Osteoblast (primary cell): ENCODE results near the gene PTBP3. TPM values are rescaled to one million over a fixed set of nuclear protein-coding genes. Genes with fewer than 3 reads are reported as not detected.

Experiments
- DNase-seq: peaks from one replicate; pipeline ENCODE4 v3.0.0; 2011; ENCODE audit warnings: low spot score, mixed read lengths; ENCODE audit not compliant: insufficient read length; ENCODE audit errors: missing footprints
- H2AFZ ChIP-seq: 2 replicates; pipeline ENCODE4 v1.6.0; 2011; ENCODE audit warnings: mild to moderate bottlenecking, low read length
- H3K27ac ChIP-seq: 2 replicates; pipeline ENCODE4 v1.5.1; 2011; ENCODE audit warnings: mild to moderate bottlenecking, low read depth, low read length, moderate library complexity
- H3K27me3 ChIP-seq: 2 replicates; pipeline ENCODE4 v1.6.0; 2012; ENCODE audit warnings: mild to moderate bottlenecking, control low read depth, inconsistent platforms, low read length, moderate library complexity; ENCODE audit not compliant: insufficient read depth
- H3K36me3 ChIP-seq: 2 replicates; pipeline ENCODE4 v1.5.1; 2011; ENCODE audit warnings: mild to moderate bottlenecking, low read length, control low read depth, moderate library complexity; ENCODE audit not compliant: insufficient read depth
- H3K4me1 ChIP-seq: 2 replicates; pipeline ENCODE4 v1.5.1; 2011; ENCODE audit warnings: mild to moderate bottlenecking, low read length, control low read depth, moderate library complexity; ENCODE audit not compliant: insufficient read depth
- H3K4me2 ChIP-seq: 2 replicates; pipeline ENCODE4 v1.6.0; 2011; ENCODE audit warnings: mild to moderate bottlenecking, low read length; ENCODE audit not compliant: insufficient read depth
- H3K4me3 ChIP-seq: fragments of 200-600 bp; sonication (generic); 3 replicates; pipeline ENCODE4 v1.5.1; 2012; ENCODE audit warnings: mild to moderate bottlenecking, low read length, inconsistent platforms; ENCODE audit not compliant: insufficient read depth
- H3K79me2 ChIP-seq: 2 replicates; pipeline ENCODE4 v1.6.0; 2012; ENCODE audit warnings: mild to moderate bottlenecking, low read length, control low read depth, inconsistent platforms; ENCODE audit not compliant: insufficient read depth
- H3K9me3 ChIP-seq: 2 replicates; pipeline ENCODE4 v1.5.1; 2011; ENCODE audit warnings: low read depth, low read length, control low read depth
- H4K20me1 ChIP-seq: 2 replicates; pipeline ENCODE4 v1.6.0; 2012; ENCODE audit warnings: mild to moderate bottlenecking, low read length, control low read depth; ENCODE audit not compliant: insufficient read depth
- total RNA-seq: library from RNA; depleted of rRNA; stranded (reverse); fragments of >200 nt; gene quantifications from 2 replicates; pipeline ENCODE4 v1.2.3, GENCODE V29; 2012
- TF ChIP-seq, protein P1 (sequence below): IDR thresholded peaks from 2 replicates; pipeline ENCODE4 v1.5.1; 2011; ENCODE audit warnings: mild to moderate bottlenecking, low read depth, low read length, moderate library complexity; ENCODE audit errors: extremely low read depth

Gene PTBP3
- total RNA-seq, 1 donor: 42.0 TPM

DNA sequence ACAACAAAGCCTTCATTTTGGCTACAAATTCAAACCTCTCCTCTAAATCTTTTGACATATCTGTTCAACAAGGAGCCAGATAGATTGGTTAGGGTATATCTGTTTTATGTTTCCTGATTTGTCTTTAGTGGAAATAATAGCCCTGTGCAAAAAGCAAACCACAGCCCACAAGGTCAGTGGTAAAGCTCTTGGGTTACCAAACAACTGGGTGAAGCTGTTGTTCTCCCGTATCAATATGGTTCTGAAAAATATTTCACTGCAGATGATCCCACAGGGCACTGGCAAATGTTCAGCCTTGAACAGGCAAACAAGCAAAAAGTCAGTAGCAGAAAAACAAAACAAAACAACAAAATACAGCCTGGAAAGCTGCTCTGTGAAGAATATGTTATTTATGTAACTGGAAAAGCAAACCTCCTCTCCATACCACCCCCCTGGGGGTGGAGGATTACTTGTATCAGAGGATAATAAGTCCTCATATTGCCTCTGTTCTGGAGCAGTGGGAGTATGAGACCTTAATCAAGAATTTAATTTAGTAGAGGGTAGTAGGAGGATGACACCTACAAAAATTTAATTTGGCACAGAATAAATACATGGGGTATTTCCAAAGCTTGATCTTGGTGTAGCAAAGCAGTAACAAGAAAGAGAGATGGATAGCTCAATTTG, 20.8 kb upstream of the PTBP3 start:
- Histone ChIP-seq H3K9me3 (no peaks in the 10 kb centered on the region), H3K27ac (no peak overlapping the region), H3K27me3 (no peaks in the 10 kb centered on the region), H3K36me3 (no peaks in the 10 kb centered on the region), H3K79me2 (no peaks in the 10 kb centered on the region), H3K4me1 (no peaks in the 10 kb centered on the region), H3K4me2 (no peak overlapping the region), H4K20me1 (no peaks in the 10 kb centered on the region), H2AFZ (no peak overlapping the region), H3K4me3 (no peak overlapping the region)
- TF ChIP-seq, protein P1, sequence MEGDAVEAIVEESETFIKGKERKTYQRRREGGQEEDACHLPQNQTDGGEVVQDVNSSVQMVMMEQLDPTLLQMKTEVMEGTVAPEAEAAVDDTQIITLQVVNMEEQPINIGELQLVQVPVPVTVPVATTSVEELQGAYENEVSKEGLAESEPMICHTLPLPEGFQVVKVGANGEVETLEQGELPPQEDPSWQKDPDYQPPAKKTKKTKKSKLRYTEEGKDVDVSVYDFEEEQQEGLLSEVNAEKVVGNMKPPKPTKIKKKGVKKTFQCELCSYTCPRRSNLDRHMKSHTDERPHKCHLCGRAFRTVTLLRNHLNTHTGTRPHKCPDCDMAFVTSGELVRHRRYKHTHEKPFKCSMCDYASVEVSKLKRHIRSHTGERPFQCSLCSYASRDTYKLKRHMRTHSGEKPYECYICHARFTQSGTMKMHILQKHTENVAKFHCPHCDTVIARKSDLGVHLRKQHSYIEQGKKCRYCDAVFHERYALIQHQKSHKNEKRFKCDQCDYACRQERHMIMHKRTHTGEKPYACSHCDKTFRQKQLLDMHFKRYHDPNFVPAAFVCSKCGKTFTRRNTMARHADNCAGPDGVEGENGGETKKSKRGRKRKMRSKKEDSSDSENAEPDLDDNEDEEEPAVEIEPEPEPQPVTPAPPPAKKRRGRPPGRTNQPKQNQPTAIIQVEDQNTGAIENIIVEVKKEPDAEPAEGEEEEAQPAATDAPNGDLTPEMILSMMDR: no peak
- no peak for DNase-seq

DNA sequence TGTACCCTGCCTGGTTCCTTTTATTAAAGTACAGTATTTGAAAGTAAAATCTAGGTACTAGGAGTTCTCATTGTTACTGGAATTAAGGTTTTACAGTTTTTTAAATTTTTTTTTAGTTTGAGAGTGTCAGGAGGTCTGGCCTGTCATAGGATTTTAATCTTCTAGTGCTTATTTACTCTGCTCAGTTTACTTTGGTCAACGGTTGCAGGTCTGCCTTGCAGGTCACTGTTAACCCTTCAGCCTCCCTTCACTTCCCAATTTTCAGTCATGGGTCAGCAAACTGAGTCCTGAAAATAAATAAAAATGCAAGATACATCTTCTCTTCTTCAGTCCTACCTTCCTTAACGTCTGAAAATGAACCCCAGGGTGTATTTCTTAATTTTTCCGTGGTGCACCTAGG, 18.8 kb upstream of the PTBP3 start:
- Histone ChIP-seq H2AFZ (no peak overlapping the region), H3K4me2 (no peak overlapping the region), H4K20me1 (no peaks in the 10 kb centered on the region), H3K27me3 (no peaks in the 10 kb centered on the region), H3K36me3 (no peaks in the 10 kb centered on the region), H3K79me2 (no peaks in the 10 kb centered on the region), H3K4me1 (peaks cover 6% of the 10 kb centered on the region), H3K9me3 (no peaks in the 10 kb centered on the region), H3K27ac (no peak overlapping the region), H3K4me3 (no peak overlapping the region)
- peak; percentile 37 for DNase-seq
- TF ChIP-seq, protein P1: no peak

DNA sequence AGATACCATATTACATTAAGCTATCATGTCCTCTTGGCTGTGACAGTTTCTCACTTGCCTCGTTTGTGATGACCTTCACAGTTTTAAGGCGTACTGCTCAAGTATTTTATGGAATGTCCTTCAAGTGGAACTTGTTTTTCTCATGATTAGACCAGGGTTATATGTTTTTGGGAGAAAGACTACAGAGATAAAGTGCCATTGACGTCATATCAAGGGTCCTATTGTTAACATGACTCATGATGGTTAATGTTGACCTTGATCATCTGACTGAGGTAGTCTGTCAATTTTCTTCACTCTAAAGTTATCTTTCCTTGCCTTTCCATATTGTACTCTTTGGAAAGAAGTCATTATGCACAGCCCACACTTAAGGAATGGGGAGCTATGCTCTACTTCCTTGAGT, 17.8 kb upstream of the PTBP3 start:
- H3K27ac ChIP-seq: no peak overlapping the region
- no peaks in the 10 kb centered on the region for H3K9me3 ChIP-seq
- no peaks in the 10 kb centered on the region for H3K27me3 ChIP-seq
- TF ChIP-seq, protein P1: no peak
- H2AFZ ChIP-seq: no peak overlapping the region
- no peaks in the 10 kb centered on the region for H3K36me3 ChIP-seq
- no peaks in the 10 kb centered on the region for H3K79me2 ChIP-seq
- DNase-seq: no peak
- no peaks in the 10 kb centered on the region for H4K20me1 ChIP-seq
- no peak overlapping the region for H3K4me2 ChIP-seq
- peaks cover 6% of the 10 kb centered on the region for H3K4me1 ChIP-seq
- no peak overlapping the region for H3K4me3 ChIP-seq

DNA sequence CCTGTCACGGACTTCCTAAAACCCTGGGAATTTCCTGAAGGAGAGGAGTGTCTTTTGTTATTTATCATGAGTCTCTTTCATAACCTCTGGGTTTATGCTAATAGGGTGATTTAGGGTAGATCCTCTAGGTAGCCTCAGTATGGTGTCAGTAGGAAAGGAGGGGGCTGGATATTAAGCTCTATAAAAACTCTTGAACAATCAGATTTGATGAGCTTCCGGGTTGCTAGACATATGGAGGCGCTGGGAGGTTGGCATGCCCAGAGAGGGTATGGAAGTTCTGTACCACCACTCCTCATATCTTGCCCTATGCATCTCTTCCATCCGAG, 15.6 kb upstream of the PTBP3 start:
- DNase-seq: no peak
- peak overlapping the region; percentile 99 for H2AFZ ChIP-seq
- no peaks in the 10 kb centered on the region for H3K9me3 ChIP-seq
- H3K27me3 ChIP-seq: no peaks in the 10 kb centered on the region
- no peaks in the 10 kb centered on the region for H4K20me1 ChIP-seq
- no peaks in the 10 kb centered on the region for H3K36me3 ChIP-seq
- H3K4me3 ChIP-seq: peak overlapping the region; percentile 82
- H3K79me2 ChIP-seq: no peaks in the 10 kb centered on the region
- H3K27ac ChIP-seq: peak overlapping the region; percentile 39
- peaks cover 6% of the 10 kb centered on the region for H3K4me1 ChIP-seq
- TF ChIP-seq, protein P1: no peak
- peak overlapping the region; percentile 98 for H3K4me2 ChIP-seq
